HG02678 (cell line): ENCODE results near the gene SRGAP2C.
"Not testable (repeated sequence)": the region's sequence is repeated elsewhere in the genome, so short reads cannot be mapped to it uniquely, and the experiment has no call there.

Experiments used
- ATAC-seq: cut with Tn5 transposase; IDR thresholded peaks from one replicate; pipeline ENCODE4 v1.9.1; 2021; ENCODE audit warnings: mild to moderate bottlenecking, moderate library complexity; ENCODE audit not compliant: unreplicated experiment

SRGAP2C gene

DNA sequence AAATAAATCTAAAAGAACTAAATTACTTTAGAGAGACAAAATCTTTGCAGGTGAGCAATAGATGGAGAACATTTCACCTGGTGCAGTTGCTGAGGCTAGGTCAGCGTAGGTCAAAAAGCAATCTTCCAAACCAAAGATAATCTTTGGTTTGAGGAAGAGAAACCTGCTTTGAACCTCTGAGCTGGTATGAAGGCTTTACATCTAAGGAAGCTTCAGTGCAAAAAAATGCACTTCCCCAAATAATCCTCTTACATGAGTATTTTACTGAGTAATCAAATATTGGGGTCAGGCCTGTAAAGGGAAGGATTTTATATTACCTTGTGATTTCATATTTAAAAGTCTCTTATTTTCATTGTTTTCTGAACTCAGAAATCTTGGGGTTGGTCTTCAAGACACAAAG is 223.6 kb downstream of the SRGAP2C start:
- no peak for ATAC-seq

DNA sequence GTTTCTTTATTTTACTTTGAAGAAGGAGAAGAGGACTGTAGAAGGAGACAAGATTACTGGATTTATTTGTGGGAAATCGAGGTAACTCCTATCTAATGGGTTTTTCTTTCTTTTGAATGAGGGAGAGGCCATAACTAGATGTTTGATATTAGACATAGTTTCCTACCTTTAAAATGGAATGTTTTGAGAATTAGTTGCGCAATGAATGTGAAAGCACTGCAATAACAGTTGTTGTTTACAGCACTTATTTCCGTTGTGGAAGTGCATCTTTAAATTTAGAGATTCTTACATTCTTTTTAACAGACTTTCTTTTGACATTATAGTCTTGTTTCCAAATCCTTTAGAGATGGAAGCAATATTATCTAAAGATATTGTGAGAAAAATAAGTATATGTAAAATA is 229.0 kb downstream of the SRGAP2C start:
- no peak for ATAC-seq

DNA sequence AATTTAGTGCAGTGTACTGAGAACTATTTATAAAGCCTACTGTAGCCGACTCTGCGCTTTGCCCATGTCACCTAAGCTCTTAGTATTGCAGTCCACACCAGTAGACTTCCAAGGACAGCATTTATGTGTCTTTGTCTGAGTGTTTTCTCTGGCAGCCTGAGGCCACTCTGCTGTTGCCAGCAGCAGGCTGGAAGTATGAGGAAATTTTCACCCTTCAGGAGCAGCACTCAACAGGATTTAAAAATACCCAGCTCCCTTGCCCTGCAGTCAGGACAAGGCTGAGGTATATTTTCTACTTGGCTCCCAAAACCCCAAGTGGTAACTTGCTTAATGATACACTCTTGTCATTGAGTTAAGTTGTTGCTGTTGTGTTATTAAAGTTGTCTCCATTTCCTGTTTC is 230.1 kb downstream of the SRGAP2C start:
- no peak for ATAC-seq

DNA sequence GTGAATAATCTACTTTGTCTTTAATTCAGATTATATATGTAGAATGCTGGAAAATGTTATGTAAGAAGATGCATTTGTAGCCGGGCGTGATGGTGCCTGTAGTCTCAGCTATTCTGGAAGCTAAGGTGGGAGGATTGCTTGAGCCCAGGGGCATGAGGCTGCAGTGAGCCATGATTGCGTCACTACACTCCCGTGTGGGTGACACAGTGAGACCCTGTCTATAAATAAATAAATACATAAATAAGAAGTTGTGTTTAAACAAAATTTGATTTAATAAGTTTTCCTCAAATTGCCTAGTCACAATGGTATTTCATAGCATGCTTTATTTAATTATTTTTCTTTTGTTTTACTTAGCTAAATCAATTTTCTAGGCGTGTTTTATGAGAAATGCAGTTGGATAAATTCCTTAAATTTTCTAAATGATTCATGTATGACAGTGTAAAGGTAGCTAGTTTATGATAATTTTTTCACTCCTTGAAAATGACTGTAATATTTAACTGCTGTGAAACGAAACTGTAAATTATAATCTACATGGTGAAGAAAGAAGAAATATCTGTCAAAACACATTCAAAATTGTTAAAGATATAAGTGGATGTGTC is 232.6 kb downstream of the SRGAP2C start:
- ATAC-seq = no peak

DNA sequence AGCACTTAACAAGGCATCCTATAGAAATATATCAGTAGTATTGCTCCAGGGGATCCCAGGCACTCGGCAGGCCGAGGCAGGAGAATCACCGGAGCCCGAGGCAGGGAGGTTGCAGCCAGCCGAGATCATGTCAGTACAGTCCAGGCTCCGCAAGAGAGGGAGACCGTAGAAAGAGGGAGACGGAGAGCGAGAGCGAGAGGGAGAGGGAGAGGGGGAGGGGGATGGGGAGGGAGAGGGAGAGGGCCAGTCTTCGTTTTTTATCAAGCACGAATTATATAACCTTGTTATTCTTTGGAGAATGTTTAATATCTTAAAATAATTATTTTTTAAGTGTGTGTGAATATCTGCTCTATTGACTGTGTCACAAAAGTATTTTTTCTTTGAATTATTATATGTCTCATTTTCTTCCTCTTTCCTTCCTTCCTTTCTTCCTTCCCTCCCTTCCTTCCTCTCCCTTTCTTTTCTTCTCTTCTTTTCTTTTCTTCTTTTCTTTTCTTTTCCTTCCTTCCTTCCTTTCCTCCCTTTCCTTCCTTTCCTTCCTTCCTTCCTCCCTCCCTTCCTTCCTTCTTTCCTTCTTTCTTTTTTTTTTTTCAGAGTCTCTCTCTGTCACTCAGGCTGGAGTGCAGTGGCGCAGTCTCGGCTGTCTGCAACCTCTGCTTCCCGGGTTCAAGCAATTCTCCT is 233.7 kb downstream of the SRGAP2C start:
- no peak for ATAC-seq

DNA sequence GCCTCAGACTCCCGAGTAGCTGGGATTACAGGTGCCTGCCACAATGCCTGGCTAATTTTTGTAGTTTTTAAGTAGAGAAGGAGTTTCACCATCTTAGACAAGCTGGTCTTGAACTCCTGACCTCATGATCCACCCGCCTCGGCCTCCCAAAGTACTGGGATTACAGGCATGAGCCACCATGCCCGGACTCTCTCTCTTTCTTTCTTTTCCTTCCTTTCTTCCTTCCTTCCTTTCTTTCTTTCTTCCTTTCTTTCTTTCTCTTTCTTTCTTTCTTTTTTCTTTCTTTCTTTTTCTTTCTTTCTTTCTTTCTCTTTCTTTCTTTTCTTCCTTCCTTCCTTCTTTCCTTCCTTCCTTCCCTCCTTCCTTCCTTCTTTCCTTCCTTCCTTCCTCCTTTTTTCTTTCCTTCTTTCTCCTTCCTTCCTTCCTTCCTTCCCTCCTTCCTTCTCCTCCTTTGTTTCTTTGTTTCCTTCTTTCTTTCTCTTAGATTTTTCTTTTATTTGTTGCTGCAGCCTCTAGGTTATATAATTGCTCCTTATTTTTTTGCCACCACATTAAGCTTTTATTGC is 234.4 kb downstream of the SRGAP2C start:
- ATAC-seq = not testable (repeated sequence)

DNA sequence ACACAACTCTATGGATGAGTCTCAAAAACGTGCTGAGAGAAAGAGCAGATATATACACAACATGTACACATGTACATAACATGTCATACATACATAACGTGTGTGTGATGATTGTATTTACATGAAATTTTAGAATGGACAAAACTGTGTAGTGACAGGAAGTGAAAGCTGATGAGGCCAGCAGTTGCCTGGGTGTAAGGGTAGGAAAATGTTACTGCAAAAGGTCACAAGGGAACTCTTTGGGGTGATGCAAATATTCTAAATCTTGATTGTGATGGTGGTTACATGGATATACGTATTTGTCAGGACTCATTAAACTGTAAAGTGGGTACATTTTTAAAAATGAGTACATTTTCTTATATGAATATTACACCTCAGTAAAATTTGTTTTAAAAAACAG is 236.7 kb downstream of the SRGAP2C start:
- ATAC-seq = not testable (repeated sequence)

DNA sequence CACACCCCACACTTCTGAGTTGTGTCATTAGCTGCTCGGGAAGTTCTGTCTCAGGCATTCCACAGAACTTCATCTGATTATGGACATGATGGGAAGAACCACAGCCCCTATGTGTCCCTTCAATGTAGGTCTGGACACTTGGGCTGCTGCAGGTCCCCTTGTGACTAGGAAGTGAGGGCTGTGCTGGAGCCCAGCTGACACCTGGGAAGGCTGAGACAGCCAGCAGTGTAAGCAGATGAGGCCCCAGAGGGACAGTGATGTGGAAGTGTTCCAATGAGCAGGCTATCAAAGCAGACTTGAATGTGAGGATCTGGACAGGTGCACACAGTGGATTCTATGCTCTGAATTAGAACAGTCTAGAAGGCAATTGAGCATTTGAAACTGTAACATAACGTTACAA is 239.2 kb downstream of the SRGAP2C start:
- ATAC-seq = not testable (repeated sequence)

DNA sequence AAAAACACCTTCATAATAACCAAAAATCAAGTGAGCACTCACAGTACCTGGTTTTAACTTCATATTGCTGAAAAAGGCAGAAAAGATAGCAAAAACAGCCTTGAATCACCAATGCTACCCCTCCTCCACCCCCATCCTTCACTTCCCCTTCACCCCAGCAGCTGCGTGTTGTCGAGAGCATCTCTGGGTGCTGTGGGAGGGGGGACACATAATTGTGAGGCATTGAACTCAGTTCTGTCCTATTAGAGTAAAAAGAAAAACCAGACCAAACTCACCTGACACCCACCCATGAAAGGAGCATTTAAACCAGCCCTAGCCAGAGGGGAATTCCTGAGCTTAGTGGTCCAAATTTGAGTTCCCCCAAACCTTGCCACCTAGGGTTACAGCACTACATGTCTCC is 248.7 kb downstream of the SRGAP2C start:
- not testable (repeated sequence) for ATAC-seq

DNA sequence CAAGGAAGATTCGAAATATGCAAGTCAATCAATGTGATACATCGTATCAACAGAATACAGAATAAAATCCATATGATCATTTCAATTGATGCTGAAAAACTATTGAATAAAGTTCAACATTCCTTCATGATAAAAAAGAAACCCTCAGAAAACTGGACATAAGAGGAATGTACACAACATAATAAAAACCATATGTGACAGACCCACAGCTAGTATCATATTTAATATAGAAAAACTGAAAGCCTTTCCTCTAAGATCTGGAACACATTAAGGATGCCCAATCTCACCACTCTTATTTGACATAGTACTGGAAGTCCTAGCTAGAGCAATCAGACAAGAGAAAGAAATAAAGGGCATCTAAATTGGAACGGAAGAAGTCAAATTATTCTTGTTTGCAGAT is 254.1 kb downstream of the SRGAP2C start:
- not testable (repeated sequence) for ATAC-seq

DNA sequence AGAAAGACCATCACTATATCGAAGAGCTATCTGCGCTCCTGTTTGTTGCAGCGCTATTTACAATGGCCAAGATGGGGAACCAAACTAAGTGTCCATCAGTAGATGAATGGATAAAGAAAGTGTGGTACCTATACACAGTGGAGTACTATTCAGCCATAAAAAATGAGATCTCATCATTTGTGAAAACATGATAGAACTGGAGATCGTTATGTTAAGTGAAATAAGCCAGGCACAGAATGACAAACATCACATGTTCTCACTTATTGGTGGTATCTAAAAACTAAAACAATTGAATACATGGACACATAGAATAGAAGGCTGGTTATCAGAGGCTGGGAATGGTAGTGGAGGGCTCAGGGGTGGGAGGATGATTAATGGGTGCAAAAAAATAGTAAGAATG is 256.2 kb downstream of the SRGAP2C start:
- no peak for ATAC-seq
